Gastrocnemius medialis (tissue), 4 donors: ENCODE measurements around the gene INF2. TPM values are rescaled to one million over a fixed set of nuclear protein-coding genes. Genes with fewer than 3 reads are reported as not detected.

Experiments
- ATAC-seq, 2 donors: fragments of 150-250 bp; one replicate each; pipeline ENCODE4 v1.9.1; 2016
- DNase-seq, 2 donors: peaks; one replicate each; pipeline ENCODE4 v3.0.0-alpha.2; 2019
- H3K27ac ChIP-seq, 4 donors: fragments of 200-600 bp; sonication (generic); 1 replicate in 1 of 4; 2 replicates in 3 of 4; pipeline ENCODE4 v1.5.1; 2016 to 2018; ENCODE audit warnings: mild to moderate bottlenecking in 2 of 4, moderate library complexity in 1 of 4
- H3K27me3 ChIP-seq, 3 donors: fragments of 200-600 bp; sonication (generic) in 2 of 3; 1 replicate in 1 of 3; 2 replicates in 2 of 3; pipeline versions ENCODE4 v1.5.1 to v1.6.0; 2016 to 2019; ENCODE audit warnings: mild to moderate bottlenecking in 1 of 3, moderate library complexity in 1 of 3
- H3K36me3 ChIP-seq, 2 donors: fragments of 200-600 bp; sonication (generic) in 1 of 2; one replicate each; pipeline ENCODE4 v1.5.1; 2017 to 2018
- H3K4me1 ChIP-seq, 2 donors: fragments of 200-600 bp; sonication (generic) in 1 of 2; one replicate each; pipeline ENCODE4 v1.5.1; 2016 to 2017; ENCODE audit warnings: mild to moderate bottlenecking in 2 of 2
- H3K4me3 ChIP-seq, 4 donors: fragments of 200-600 bp; sonication (generic) in 3 of 4; 1 replicate in 1 of 4; 2 replicates in 3 of 4; pipeline ENCODE4 v1.5.1; 2016 to 2019; ENCODE audit warnings: mild to moderate bottlenecking in 2 of 4
- H3K9me3 ChIP-seq, 3 donors: fragments of 200-600 bp; sonication (generic) in 2 of 3; 1 replicate in 1 of 3; 2 replicates in 2 of 3; pipeline ENCODE4 v1.5.1; 2016 to 2019
- POLR2A ChIP-seq, 2 donors: fragments of 450-650 bp; IDR thresholded peaks; one replicate each; pipeline ENCODE4 v1.6.1; 2017; ENCODE audit warnings: antibody characterized with exemption in 2 of 2, mild to moderate bottlenecking in 2 of 2, moderate library complexity in 2 of 2
- in situ Hi-C, 4 donors: fragments of 200-750 bp; cut with MboI; loops; one replicate each; pipeline versions ENCODE4 v1.15.0 to v1.8.0; 2017; ENCODE audit warnings: low sequenced_read_pairs in 4 of 4
- intact Hi-C: fragments of 100-400 bp; cut with DNase I; formaldehyde crosslinking; loops from one replicate; pipeline ENCODE4 v1.15.1; 2023; ENCODE audit warnings: low total_unique reads
- total RNA-seq, 4 donors: library from RNA; depleted of rRNA; stranded (reverse); fragments of >200 nt; gene quantifications; one replicate each; pipeline versions ENCODE4 v1.1.0 to v1.2.3, GENCODE V29; 2016
- TF ChIP-seq, protein P1 (sequence below), 5 experiments: fragments of 450-650 bp in 3 of 5; fragments of 200-600 bp in 2 of 5; sonication (generic) in 2 of 5; IDR thresholded peaks in 4 of 5; conservative IDR thresholded peaks in 1 of 5; 1 replicate in 4 of 5; 2 replicates in 1 of 5; pipeline ENCODE4 v1.5.1; 2016 to 2019; ENCODE audit warnings: antibody characterized with exemption in 5 of 5, mild to moderate bottlenecking in 3 of 5, moderate library complexity in 3 of 5

Gene INF2
- total RNA-seq, 4 donors from 2014 or later: 11.6 to 34.6 (median 19.7) TPM

DNA sequence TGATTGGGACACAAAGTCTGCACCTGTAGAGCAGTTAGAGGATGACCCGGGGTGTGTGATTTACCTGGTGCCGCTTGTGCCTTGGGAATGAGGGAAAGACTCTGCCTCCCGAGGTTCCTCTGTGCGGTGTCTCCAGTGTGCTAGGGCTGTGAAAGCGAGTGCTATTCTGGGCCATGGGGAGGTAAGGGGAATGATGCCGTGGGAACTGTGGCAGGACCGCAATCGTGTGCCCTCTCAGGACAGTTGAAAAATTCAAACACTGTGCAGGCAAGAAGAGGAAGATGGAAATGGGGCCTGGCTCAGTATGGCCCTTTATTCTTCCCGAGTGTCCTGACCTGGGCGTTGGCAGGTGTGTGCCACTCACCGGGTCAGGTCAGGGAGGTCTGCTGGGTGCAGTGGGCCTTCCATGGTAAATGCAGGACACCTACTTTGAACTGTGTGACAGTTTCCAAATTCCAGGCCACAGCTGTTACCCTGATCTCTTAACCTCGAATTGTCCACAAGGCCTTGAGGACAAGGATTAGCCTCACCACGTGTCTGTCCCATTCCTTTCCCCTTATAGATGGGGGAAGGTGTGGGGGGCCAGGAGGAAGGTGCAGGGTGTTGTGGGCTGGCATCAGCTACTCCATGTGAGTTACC, 64.9 kb downstream of the INF2 start:
- intact Hi-C loops: no loop called here
- in situ Hi-C loops: no loop called here
- peak overlapping the region; percentile 90 to 99 (median 94) for H3K27ac ChIP-seq

DNA sequence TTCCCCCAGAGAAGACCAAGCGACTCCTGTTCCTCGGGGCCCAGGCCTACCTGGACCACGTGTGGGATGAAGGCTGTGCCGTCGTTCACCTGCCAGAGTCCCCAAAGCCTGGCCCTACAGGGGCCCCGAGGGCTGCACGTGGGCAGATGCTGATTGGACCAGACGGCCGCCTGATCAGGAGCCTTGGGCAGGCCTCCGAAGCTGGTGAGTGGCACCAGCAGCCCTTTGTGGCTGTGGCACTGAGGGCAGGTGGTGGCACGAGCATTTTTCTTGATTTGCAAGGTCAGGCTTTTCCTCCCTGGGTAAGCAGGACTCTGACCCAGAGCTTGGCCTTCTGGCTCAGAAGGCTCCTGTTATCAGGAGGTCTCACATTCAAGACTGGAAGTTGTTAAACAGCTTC, 66.2 kb downstream of the INF2 start:
- H3K36me3 ChIP-seq: peaks cover 0 to 48% of the 10 kb centered on the region in 2 donors
- in situ Hi-C loops (no loop called here), intact Hi-C loops (no loop called here)

More for the DNA sequence above, 64.9 kb downstream of the INF2 start:
- no peaks in the 10 kb centered on the region for H3K27me3 ChIP-seq
- H3K9me3 ChIP-seq: no peaks in the 10 kb centered on the region
- no peak for TF ChIP-seq POLR2A (IDR thresholded peaks at IDR 0.05)
- TF ChIP-seq, protein P1, sequence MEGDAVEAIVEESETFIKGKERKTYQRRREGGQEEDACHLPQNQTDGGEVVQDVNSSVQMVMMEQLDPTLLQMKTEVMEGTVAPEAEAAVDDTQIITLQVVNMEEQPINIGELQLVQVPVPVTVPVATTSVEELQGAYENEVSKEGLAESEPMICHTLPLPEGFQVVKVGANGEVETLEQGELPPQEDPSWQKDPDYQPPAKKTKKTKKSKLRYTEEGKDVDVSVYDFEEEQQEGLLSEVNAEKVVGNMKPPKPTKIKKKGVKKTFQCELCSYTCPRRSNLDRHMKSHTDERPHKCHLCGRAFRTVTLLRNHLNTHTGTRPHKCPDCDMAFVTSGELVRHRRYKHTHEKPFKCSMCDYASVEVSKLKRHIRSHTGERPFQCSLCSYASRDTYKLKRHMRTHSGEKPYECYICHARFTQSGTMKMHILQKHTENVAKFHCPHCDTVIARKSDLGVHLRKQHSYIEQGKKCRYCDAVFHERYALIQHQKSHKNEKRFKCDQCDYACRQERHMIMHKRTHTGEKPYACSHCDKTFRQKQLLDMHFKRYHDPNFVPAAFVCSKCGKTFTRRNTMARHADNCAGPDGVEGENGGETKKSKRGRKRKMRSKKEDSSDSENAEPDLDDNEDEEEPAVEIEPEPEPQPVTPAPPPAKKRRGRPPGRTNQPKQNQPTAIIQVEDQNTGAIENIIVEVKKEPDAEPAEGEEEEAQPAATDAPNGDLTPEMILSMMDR (IDR thresholded peaks at IDR 0.05 in 4 of 5, conservative IDR thresholded peaks at IDR 0.05 in 1 of 5): no peak
- H3K36me3 ChIP-seq: peaks cover 0 to 40% of the 10 kb centered on the region in 2 donors
- H3K4me1 ChIP-seq: peaks cover 32 to 37% of the 10 kb centered on the region in 2 donors
- ATAC-seq (no peak), DNase-seq (no peak)
- H3K4me3 ChIP-seq: peak overlapping the region; percentile 84 to 98 (median 92)

DNA sequence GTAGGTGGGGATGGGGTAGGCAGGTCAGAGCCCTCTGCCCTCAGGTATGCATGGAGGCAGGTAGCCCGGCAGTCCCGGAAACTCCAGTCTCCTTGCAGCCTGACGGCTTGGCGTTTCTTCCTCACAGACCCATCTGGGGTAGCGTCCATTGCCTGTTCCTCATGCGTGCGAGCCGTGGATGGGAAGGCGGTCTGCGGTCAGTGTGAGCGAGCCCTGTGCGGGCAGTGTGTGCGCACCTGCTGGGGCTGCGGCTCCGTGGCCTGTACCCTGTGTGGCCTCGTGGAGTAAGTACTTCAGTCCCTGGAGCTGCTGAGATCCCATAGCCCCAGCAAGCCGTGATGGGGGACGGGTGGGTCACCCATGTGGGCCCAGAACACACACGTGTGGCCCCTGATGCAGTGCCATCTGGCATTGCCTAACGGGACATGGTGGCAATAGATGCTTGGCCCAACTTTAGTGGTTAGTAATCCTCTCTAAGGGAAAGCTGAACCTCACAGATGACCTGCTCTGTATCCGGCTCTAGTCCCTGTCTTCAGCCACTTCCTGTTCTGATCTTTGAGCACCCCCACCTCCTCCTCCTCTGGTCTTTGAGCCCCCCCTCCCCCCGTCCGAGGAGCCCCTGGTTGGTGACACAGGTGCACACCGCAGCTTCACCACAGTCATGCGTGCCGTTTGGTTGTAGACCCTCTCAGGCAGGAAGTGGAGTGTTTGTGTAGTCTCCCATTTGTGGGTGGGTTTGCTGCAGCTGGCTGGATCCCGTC, 67.2 kb downstream of the INF2 start:
- DNase-seq (no peak), ATAC-seq (no peak)
- peaks cover 0 to 48% of the 10 kb centered on the region in 2 donors for H3K36me3 ChIP-seq
- TF ChIP-seq, protein P1 (IDR thresholded peaks at IDR 0.05 in 4 of 5, conservative IDR thresholded peaks at IDR 0.05 in 1 of 5): no peak
- no peak for TF ChIP-seq POLR2A (IDR thresholded peaks at IDR 0.05)
- H3K4me1 ChIP-seq: peaks cover 32 to 43% of the 10 kb centered on the region in 2 donors
- H3K27me3 ChIP-seq: no peaks in the 10 kb centered on the region
- intact Hi-C loops: no loop called here
- no peak overlapping the region for H3K4me3 ChIP-seq
- peak overlapping the region in 1 of 4 donors; percentile 16 for H3K27ac ChIP-seq
- H3K9me3 ChIP-seq: no peaks in the 10 kb centered on the region
- in situ Hi-C loops: no loop called here

More for the DNA sequence above, 66.2 kb downstream of the INF2 start:
- no peak for DNase-seq
- peaks cover 27 to 33% of the 10 kb centered on the region in 2 donors for H3K4me1 ChIP-seq
- H3K9me3 ChIP-seq: no peaks in the 10 kb centered on the region
- no peak for ATAC-seq
- no peak for TF ChIP-seq POLR2A (IDR thresholded peaks at IDR 0.05)
- TF ChIP-seq, protein P1 (IDR thresholded peaks at IDR 0.05 in 4 of 5, conservative IDR thresholded peaks at IDR 0.05 in 1 of 5): no peak
- no peak overlapping the region for H3K4me3 ChIP-seq
- H3K27me3 ChIP-seq: no peaks in the 10 kb centered on the region
- peak overlapping the region in 2 of 4 donors; percentile 94 for H3K27ac ChIP-seq

DNA sequence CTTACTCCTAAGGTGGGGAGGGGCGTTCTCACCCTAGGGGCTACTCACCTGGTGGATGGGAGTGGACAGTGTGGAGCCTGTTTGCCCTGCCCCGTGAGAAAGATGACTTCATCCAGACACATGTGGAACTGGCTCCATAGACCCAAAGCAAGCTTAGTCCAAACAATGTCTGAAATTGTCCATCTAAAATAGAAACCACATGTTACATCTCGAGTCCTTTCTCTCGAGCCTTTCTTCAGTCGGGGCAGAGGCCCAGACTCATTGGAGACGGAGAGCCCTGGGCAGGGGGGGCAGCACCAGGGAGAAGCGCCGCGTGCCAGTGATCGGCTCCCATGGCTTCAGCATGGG, 67.8 kb downstream of the INF2 start:
- intact Hi-C loops: no loop called here
- Histone ChIP-seq H3K27ac (peak overlapping the region in 1 of 4 donors; percentile 16), H3K27me3 (no peaks in the 10 kb centered on the region), H3K4me1 (peaks cover 33 to 49% of the 10 kb centered on the region in 2 donors), H3K36me3 (peaks cover 0 to 48% of the 10 kb centered on the region in 2 donors), H3K9me3 (no peaks in the 10 kb centered on the region), H3K4me3 (no peak overlapping the region)
- TF ChIP-seq, protein P1 (IDR thresholded peaks at IDR 0.05 in 4 of 5, conservative IDR thresholded peaks at IDR 0.05 in 1 of 5): no peak
- TF ChIP-seq POLR2A (IDR thresholded peaks at IDR 0.05): no peak
- DNase-seq: no peak
- in situ Hi-C loops: no loop called here
- no peak for ATAC-seq
